ENCODE results near the gene OR51E1.

The OR51E1 gene

GRCh38 chr11:4637662-4638047, 6.1 kb upstream of the OR51E1 start:
- H3K4me3 ChIP-seq, result no peak overlapping the region
- TF ChIP-seq CTCF (IDR thresholded peaks at IDR 0.05), result no peak
- no peak overlapping the region for H3K27ac ChIP-seq
- DNase-seq (ENCODE audit: low spot score), result no peak

- no peak for TF ChIP-seq CTCF (IDR thresholded peaks at IDR 0.05)
- Histone ChIP-seq H3K4me3 (no peak overlapping the region), H3K27ac (no peak overlapping the region)
- DNase-seq (ENCODE audit: low spot score), result no peak
Measured at GRCh38 chr11:4639931-4640330, 3.9 kb upstream of the OR51E1 start.

GRCh38 chr11:4641501-4641900, 2.3 kb upstream of the OR51E1 start:
- no peak overlapping the region for H3K4me3 ChIP-seq
- no peak overlapping the region for H3K27ac ChIP-seq
- TF ChIP-seq CTCF (IDR thresholded peaks at IDR 0.05), result no peak
- DNase-seq (ENCODE audit: low spot score), result no peak

GRCh38 chr11:4642043-4642442, 1.7 kb upstream of the OR51E1 start:
- Histone ChIP-seq H3K27ac (no peak overlapping the region), H3K4me3 (no peak overlapping the region)
- no peak for TF ChIP-seq CTCF (IDR thresholded peaks at IDR 0.05)
- DNase-seq (ENCODE audit: low spot score), result no peak

- DNase-seq (ENCODE audit: low spot score), result no peak
- H3K27ac ChIP-seq, result peak overlapping the region in 1 of 2 donors; percentile 3
- peak overlapping the region; percentile 31 for H3K4me3 ChIP-seq
- no peak for TF ChIP-seq CTCF (IDR thresholded peaks at IDR 0.05)
Measured at GRCh38 chr11:4643076-4643475, 706 bp upstream of the OR51E1 start.

- TF ChIP-seq CTCF (IDR thresholded peaks at IDR 0.05), result no peak
- H3K27ac ChIP-seq, result peak overlapping the region in 1 of 2 donors; percentile 1
- DNase-seq (ENCODE audit: low spot score), result no peak
- no peak overlapping the region for H3K4me3 ChIP-seq
Measured at GRCh38 chr11:4644233-4644632, 451 bp downstream of the OR51E1 start.

- DNase-seq (ENCODE audit: low spot score), result no peak
- Histone ChIP-seq H3K27ac (no peak overlapping the region), H3K4me3 (no peak overlapping the region)
- no peak for TF ChIP-seq CTCF (IDR thresholded peaks at IDR 0.05)
Measured at GRCh38 chr11:4645974-4646373, 2.2 kb downstream of the OR51E1 start.

Measured in coronary artery (tissue), 2 donors.